Heart right ventricle (tissue), 16 donors: ENCODE data around the gene ELSPBP1. TPM values are rescaled to one million over a fixed set of nuclear protein-coding genes. Genes with fewer than 3 reads are reported as not detected.

ENCODE experiments used
- ATAC-seq, 8 donors: fragments of 200-7000 bp; cut with Tn5 transposase; one replicate each; pipeline ENCODE4 v1.9.1; 2020; ENCODE audit warnings: mild to moderate bottlenecking in 8 of 8, moderate library complexity in 8 of 8, moderate number of reproducible peaks in 1 of 8
- DNase-seq, 2 donors: peaks; one replicate each; pipeline ENCODE4 v3.0.0-alpha.2; 2020
- H3K27ac ChIP-seq, 10 donors: fragments of 200-600 bp; sonication (generic) in 2 of 10; one replicate each; pipeline versions ENCODE4 v1.5.0 to v1.8.0; 2020 to 2022; ENCODE audit warnings: mild to moderate bottlenecking in 3 of 10
- H3K27me3 ChIP-seq, 7 donors: fragments of 200-600 bp; one replicate each; pipeline ENCODE4 v1.8.0; 2021 to 2022; ENCODE audit warnings: mild to moderate bottlenecking in 2 of 7
- H3K36me3 ChIP-seq, 9 donors: fragments of 200-600 bp; sonication (generic) in 1 of 9; one replicate each; pipeline versions ENCODE4 v1.5.0 to v1.8.0; 2020 to 2022; ENCODE audit warnings: mild to moderate bottlenecking in 2 of 9
- H3K4me1 ChIP-seq, 9 donors: fragments of 200-600 bp; sonication (generic) in 1 of 9; one replicate each; pipeline versions ENCODE4 v1.5.0 to v1.8.0; 2020 to 2022; ENCODE audit warnings: mild to moderate bottlenecking in 4 of 9
- H3K4me3 ChIP-seq, 10 donors: fragments of 200-600 bp; sonication (generic) in 2 of 10; one replicate each; pipeline versions ENCODE4 v1.5.0 to v1.8.0; 2020 to 2022; ENCODE audit warnings: mild to moderate bottlenecking in 7 of 10, moderate library complexity in 2 of 10
- H3K9me3 ChIP-seq, 11 donors: fragments of 200-600 bp in 10 of 11; sonication (generic) in 2 of 11; one replicate each; pipeline versions ENCODE4 v1.5.0 to v1.8.0; 2013 to 2022; ENCODE audit warnings: mild to moderate bottlenecking in 2 of 11, control low read depth in 1 of 11, moderate library complexity in 1 of 11
- WGBS, 2 donors: extraction: QIAGEN DNeasy Blood & Tissue Kit; methylation state at CpG; one replicate each; pipeline ENCODE4 v1.1.7; 2013; ENCODE audit warnings: inconsistent platforms in 1 of 2; 5-methylcytosine and 5-hydroxymethylcytosine counted together
- intact Hi-C, 10 donors: fragments of 100-400 bp; cut with DNase I; formaldehyde crosslinking; loops; one replicate each; pipeline versions ENCODE4 v1.11.1 to v1.14.2; 2022
- polyA plus RNA-seq, 2 donors: library from polyadenylated mRNA; stranded (reverse); fragments of 200-250 nt; gene quantifications; one replicate each; pipeline ENCODE4 v1.2.3, GENCODE V29; 2013
- total RNA-seq, 10 donors: library from RNA; stranded (reverse); fragmentation: NEBNext Ultra II Directional in 3 of 10; extraction: Animal tissue kit (Norgen Biotek cat#: 25700) in 3 of 10; gene quantifications; one replicate each; pipeline versions ENCODE4 v1.2.1 to v1.2.4, GENCODE V29; 2021 to 2023
- TF ChIP-seq, protein P1 (sequence below), 9 donors: fragments of 200-600 bp; sonication (generic) in 2 of 9; IDR thresholded peaks; one replicate each; pipeline versions ENCODE4 v1.5.0 to v1.8.0; 2021 to 2022; ENCODE audit warnings: antibody characterized with exemption in 9 of 9, mild to moderate bottlenecking in 5 of 9, moderate library complexity in 1 of 9
- donor health status: Arrhythmogenic right ventricular cardiomyopathy.
- donor health status: ischemic (EF 13 %, LVEDD 7.1; RV severe dilation, severe dysfunction).
- donor health status: healthy with polysubstance abuse.
- donor health status: DM: no; HTN: yes; CAD: no.
- donor health status: DM: no; HTN: no; CAD: no.
- donor health status: ischemic (EF 25% LVEDD 6.9; RV normal size, moderate dysfunction).
- donor health status: ischemic (EF 25% LVEDD 5.7; RV mildly dilated, moderate dysfunction).
- donor health status: healthy.
- donor health status: DM: yes; HTN: yes; CAD: no.
- donor health status: Ischemic cardiomyopathy.
- donor health status: ischemic (EF 35%, LVEDD 5.7; RV mildly dilated, moderate dysfunction).
- donor health status: nonischemic (EF 11% LVEDD 7.7; RV severe dilation, severe dysfunction).
- donor health status: DM: yes; HTN: yes; CAD: no.
- donor health status: PGD.
- donor health status: ischemic (EF 29% LVEDD 5.4; RV normal size, mild dysfunction).
- donor health status: nonischemic (EF 23%, LVEDD 6.1; RV moderate dilation, normal function).

The ELSPBP1 gene
- total and polyA plus RNA-seq, 12 donors, result not detected

DNA sequence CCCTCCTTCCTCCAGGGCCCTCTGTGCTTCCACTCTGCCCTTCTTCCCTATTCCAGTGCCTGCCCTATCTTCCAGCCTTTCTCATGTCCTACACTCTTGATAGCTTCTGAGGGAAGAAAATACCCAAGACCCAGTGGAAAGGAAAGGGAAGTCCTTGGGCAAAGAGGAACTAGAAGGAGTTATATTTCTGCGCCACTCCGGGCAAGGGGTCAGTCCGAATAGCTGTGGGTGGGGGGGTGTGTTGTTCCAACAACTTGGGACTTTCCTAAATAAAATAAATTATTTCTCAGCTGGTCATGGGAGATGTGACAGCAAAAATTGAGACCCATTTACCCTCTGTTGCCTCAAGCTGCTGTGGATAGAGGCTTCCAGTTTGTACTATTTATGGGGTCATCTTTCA, 26.3 kb downstream of the ELSPBP1 start:
- H3K4me3 ChIP-seq, result no peak overlapping the region
- H3K36me3 ChIP-seq, result no peaks in the 10 kb centered on the region
- no peaks in the 10 kb centered on the region for H3K9me3 ChIP-seq
- TF ChIP-seq, protein P1, sequence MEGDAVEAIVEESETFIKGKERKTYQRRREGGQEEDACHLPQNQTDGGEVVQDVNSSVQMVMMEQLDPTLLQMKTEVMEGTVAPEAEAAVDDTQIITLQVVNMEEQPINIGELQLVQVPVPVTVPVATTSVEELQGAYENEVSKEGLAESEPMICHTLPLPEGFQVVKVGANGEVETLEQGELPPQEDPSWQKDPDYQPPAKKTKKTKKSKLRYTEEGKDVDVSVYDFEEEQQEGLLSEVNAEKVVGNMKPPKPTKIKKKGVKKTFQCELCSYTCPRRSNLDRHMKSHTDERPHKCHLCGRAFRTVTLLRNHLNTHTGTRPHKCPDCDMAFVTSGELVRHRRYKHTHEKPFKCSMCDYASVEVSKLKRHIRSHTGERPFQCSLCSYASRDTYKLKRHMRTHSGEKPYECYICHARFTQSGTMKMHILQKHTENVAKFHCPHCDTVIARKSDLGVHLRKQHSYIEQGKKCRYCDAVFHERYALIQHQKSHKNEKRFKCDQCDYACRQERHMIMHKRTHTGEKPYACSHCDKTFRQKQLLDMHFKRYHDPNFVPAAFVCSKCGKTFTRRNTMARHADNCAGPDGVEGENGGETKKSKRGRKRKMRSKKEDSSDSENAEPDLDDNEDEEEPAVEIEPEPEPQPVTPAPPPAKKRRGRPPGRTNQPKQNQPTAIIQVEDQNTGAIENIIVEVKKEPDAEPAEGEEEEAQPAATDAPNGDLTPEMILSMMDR (IDR thresholded peaks at IDR 0.05), result no peak
- no peaks in the 10 kb centered on the region for H3K4me1 ChIP-seq
- peaks cover 0 to 34% (median 5%) of the 10 kb centered on the region in 7 donors for H3K27me3 ChIP-seq
- WGBS, 2 donors, result 76 to 81% methylated on average over 3 of the region's 3 CpGs
- DNase-seq (no peak), ATAC-seq (no peak)
- intact Hi-C loops, result no loop called here
- no peak overlapping the region for H3K27ac ChIP-seq

DNA sequence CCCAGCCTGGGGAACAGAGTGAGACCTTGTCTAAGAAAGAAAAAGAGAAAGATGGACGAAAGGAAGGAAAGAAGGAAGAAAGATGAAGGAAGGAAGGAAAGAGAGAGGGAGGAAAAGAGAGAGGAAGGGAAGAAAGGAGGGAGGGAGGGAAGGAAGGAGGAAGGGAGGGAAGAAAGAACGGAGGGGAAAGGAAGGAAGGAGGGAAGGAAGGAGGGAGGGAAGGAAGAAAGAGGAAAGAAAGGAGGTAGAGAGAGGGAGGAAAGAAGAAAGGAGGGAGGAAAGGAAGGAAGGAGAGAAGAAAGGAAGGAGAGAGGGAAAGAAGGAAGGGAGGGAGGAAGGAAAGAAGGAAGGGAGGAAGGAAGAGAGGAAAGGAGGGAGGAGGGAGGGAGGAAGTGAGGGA, 28.6 kb downstream of the ELSPBP1 start:
- Histone ChIP-seq H3K27ac (no peak overlapping the region), H3K4me3 (no peak overlapping the region), H3K4me1 (no peaks in the 10 kb centered on the region), H3K9me3 (no peaks in the 10 kb centered on the region), H3K36me3 (no peaks in the 10 kb centered on the region), H3K27me3 (peaks cover 0 to 27% (median 9%) of the 10 kb centered on the region in 7 donors)
- no peak for ATAC-seq
- no peak for DNase-seq
- intact Hi-C loops, result no loop called here
- TF ChIP-seq, protein P1 (IDR thresholded peaks at IDR 0.05), result no peak
- WGBS, 2 donors, result 53 to 54% methylated on average over 2 of the region's 2 CpGs

DNA sequence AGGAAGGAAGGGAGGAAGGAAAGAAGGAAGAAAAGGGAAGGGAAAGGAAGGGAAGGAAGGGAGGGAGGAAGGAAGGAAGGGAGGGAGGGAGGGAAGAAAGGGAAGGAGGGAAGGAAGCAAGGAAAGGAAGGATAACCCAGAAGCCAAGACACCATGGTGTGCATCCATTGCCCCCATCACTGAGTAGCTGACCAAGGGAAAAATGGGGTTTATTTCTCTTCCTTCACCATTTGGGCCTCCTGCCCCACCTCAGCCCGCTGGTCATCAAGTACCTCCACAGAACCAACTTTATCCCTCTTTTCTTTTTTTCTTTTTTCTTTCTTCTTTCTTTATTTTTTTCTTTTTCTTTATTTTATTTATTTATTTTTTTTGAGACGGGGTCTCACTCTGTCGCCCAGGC, 29.1 kb downstream of the ELSPBP1 start:
- TF ChIP-seq, protein P1 (IDR thresholded peaks at IDR 0.05), result no peak
- Histone ChIP-seq H3K9me3 (no peaks in the 10 kb centered on the region), H3K27me3 (peaks cover 0 to 22% (median 9%) of the 10 kb centered on the region in 7 donors), H3K36me3 (no peaks in the 10 kb centered on the region), H3K4me3 (no peak overlapping the region), H3K4me1 (no peaks in the 10 kb centered on the region), H3K27ac (no peak overlapping the region)
- ATAC-seq (no peak), DNase-seq (no peak)
- 92 to 93% methylated on average over 3 of the region's 3 CpGs for WGBS, 2 donors
- intact Hi-C loops, result no loop called here

DNA sequence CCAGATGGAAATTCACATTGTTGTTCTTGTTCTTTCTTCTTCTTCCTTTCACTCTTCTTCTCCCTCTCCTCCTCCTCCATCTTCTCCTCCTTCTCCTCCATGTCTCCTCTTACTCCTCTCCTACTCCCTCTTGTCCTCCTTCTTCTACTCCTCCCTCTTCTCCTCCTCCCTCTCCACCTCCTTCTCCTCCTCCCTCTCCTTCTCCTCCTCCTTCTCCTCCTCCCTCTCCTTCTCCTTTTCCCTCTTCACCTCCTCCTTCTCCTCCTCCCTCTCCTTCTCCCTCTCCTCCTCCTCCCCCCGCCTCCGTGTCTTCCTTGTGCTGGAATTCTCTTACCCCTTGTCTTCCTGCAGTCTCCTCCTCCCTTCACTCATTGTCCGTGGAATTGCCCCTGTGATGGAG, 31.0 kb downstream of the ELSPBP1 start:
- no peak overlapping the region for H3K4me3 ChIP-seq
- no peaks in the 10 kb centered on the region for H3K9me3 ChIP-seq
- H3K27me3 ChIP-seq, result peaks cover 0 to 32% (median 12%) of the 10 kb centered on the region in 7 donors
- 70 to 72% methylated on average over 3 of the region's 3 CpGs for WGBS, 2 donors
- DNase-seq (no peak), ATAC-seq (no peak)
- H3K36me3 ChIP-seq, result no peaks in the 10 kb centered on the region
- TF ChIP-seq, protein P1 (IDR thresholded peaks at IDR 0.05), result no peak
- intact Hi-C loops, result no loop called here
- H3K4me1 ChIP-seq, result no peaks in the 10 kb centered on the region
- H3K27ac ChIP-seq, result no peak overlapping the region
